CD14-positive monocyte (primary cell): ENCODE measurements around the gene GPER1. TPM values are rescaled to one million over a fixed set of nuclear protein-coding genes. Genes with fewer than 3 reads are reported as not detected.

Source experiments
- DNase-seq, 3 donors: peaks; one replicate each; pipeline ENCODE4 v3.0.0-alpha.2; 2011 to 2022
- H2AFZ ChIP-seq: 2 replicates; pipeline ENCODE4 v1.6.0; 2012; ENCODE audit warnings: mild to moderate bottlenecking, low read depth, low read length, inconsistent platforms; ENCODE audit not compliant: insufficient read depth, poor library complexity, severe bottlenecking
- H3K27ac ChIP-seq, 2 donors: 1 replicate in 1 of 2; 2 replicates in 1 of 2; pipeline ENCODE4 v1.5.1; 2012 to 2013; ENCODE audit warnings: low read length in 2 of 2, control low read depth in 1 of 2, inconsistent platforms in 1 of 2, low read depth in 1 of 2, mild to moderate bottlenecking in 1 of 2
- H3K27me3 ChIP-seq, 2 donors: one replicate each; pipeline versions ENCODE4 v1.6.0 to v1.6.1; 2011 to 2013; ENCODE audit warnings: low read length in 2 of 2; ENCODE audit not compliant: control insufficient read depth in 2 of 2, insufficient read depth in 2 of 2
- H3K36me3 ChIP-seq, 2 donors: replicated peaks in 1 of 2; 1 replicate in 1 of 2; 2 replicates in 1 of 2; pipeline versions ENCODE4 v1.5.1 to v1.6.1; 2012 to 2013; ENCODE audit warnings: low read length in 2 of 2, control low read depth in 1 of 2, inconsistent platforms in 1 of 2, mild to moderate bottlenecking in 1 of 2; ENCODE audit not compliant: insufficient read depth in 2 of 2, control insufficient read depth in 1 of 2
- H3K4me1 ChIP-seq, 2 donors: 1 replicate in 1 of 2; 2 replicates in 1 of 2; pipeline versions ENCODE4 v1.5.1 to v1.6.1; 2012 to 2013; ENCODE audit warnings: low read length in 2 of 2, control low read depth in 1 of 2, inconsistent platforms in 1 of 2, mild to moderate bottlenecking in 1 of 2, moderate library complexity in 1 of 2; ENCODE audit not compliant: insufficient read depth in 2 of 2, control insufficient read depth in 1 of 2
- H3K4me2 ChIP-seq: replicated peaks from 2 replicates; pipeline ENCODE3; 2012; ENCODE audit warnings: low read length, moderate library complexity, mild to moderate bottlenecking; ENCODE audit not compliant: poor library complexity, severe bottlenecking; ENCODE audit errors: extremely low read depth
- H3K4me3 ChIP-seq, 3 experiments: fragments of 200-600 bp in 1 of 3; sonication (generic) in 1 of 3; replicated peaks in 1 of 3; 1 replicate in 2 of 3; 2 replicates in 1 of 3; pipeline ENCODE4 v1.5.1; 2011 to 2013; ENCODE audit warnings: low read length in 3 of 3, mild to moderate bottlenecking in 3 of 3, control low read depth in 2 of 3, low read depth in 2 of 3, inconsistent platforms in 1 of 3, moderate library complexity in 1 of 3
- H3K79me2 ChIP-seq: 2 replicates; pipeline ENCODE4 v1.6.0; 2012; ENCODE audit warnings: mild to moderate bottlenecking, control low read depth, inconsistent platforms, low read length, moderate library complexity; ENCODE audit not compliant: insufficient read depth
- H3K9ac ChIP-seq: 2 replicates; pipeline ENCODE4 v1.6.0; 2017; ENCODE audit warnings: low read length, mild to moderate bottlenecking; ENCODE audit not compliant: insufficient read depth, poor library complexity, severe bottlenecking
- H3K9me3 ChIP-seq, 2 donors: replicated peaks in 1 of 2; 1 replicate in 1 of 2; 2 replicates in 1 of 2; pipeline versions ENCODE4 v1.5.1 to v1.6.1; 2012 to 2013; ENCODE audit warnings: low read length in 2 of 2, control low read depth in 1 of 2; ENCODE audit not compliant: control insufficient read depth in 1 of 2, insufficient read depth in 1 of 2
- H4K20me1 ChIP-seq: 2 replicates; pipeline ENCODE4 v1.6.0; 2012; ENCODE audit warnings: mild to moderate bottlenecking, low read length, control low read depth, moderate library complexity; ENCODE audit not compliant: insufficient read depth
- H3K27ac Mint-ChIP-seq, 7 donors: one replicate each; pipeline ENCODE4 v1.8.0; 2020; ENCODE audit warnings: mild to moderate bottlenecking in 7 of 7, mixed read lengths in 7 of 7, moderate library complexity in 6 of 7, inconsistent platforms in 2 of 7
- H3K27me3 Mint-ChIP-seq, 3 donors: one replicate each; pipeline ENCODE4 v1.8.0; 2021 to 2022; ENCODE audit warnings: low read depth in 3 of 3, mild to moderate bottlenecking in 3 of 3, mixed read lengths in 3 of 3, moderate library complexity in 3 of 3, inconsistent platforms in 1 of 3
- H3K36me3 Mint-ChIP-seq, 2 donors: one replicate each; pipeline ENCODE4 v1.8.0; 2020; ENCODE audit warnings: mixed read lengths in 2 of 2, inconsistent platforms in 1 of 2, mild to moderate bottlenecking in 1 of 2
- H3K4me1 Mint-ChIP-seq: one replicate; pipeline ENCODE4 v1.8.0; 2020; ENCODE audit warnings: mild to moderate bottlenecking, mixed read lengths
- H3K4me3 Mint-ChIP-seq, 2 donors: one replicate each; pipeline ENCODE4 v1.8.0; 2020; ENCODE audit warnings: mild to moderate bottlenecking in 2 of 2, mixed read lengths in 2 of 2, moderate library complexity in 1 of 2
- H3K9me3 Mint-ChIP-seq, 7 donors: one replicate each; pipeline ENCODE4 v1.8.0; 2020 to 2022; ENCODE audit warnings: mixed read lengths in 7 of 7, mild to moderate bottlenecking in 6 of 7, moderate library complexity in 6 of 7, inconsistent platforms in 2 of 7
- CTCF ChIP-seq: fragments of 200-600 bp; IDR thresholded peaks from one replicate; pipeline ENCODE4 v1.8.0; 2022; ENCODE audit warnings: antibody characterized with exemption, mild to moderate bottlenecking
- WGBS: methylation state at CpG from one replicate; pipeline ENCODE4 v1.1.5; 2013; ENCODE audit warnings: missing lambda C conversion rate; ENCODE audit not compliant: insufficient coverage; 5-methylcytosine and 5-hydroxymethylcytosine counted together
- intact Hi-C, 2 donors: fragments of 100-400 bp; cut with micrococcal nuclease; formaldehyde crosslinking; loops; one replicate each; pipeline versions ENCODE4 v1.15.0 to v1.15.1; 2023
- polyA plus RNA-seq, 3 donors: library from polyadenylated mRNA; depleted of rRNA in 1 of 3; unstranded in 2 of 3; stranded (reverse) in 1 of 3; fragments of 300-500 nt in 2 of 3; fragments of >200 nt in 1 of 3; fragmentation: Illumina TruSeq in 2 of 3; gene quantifications; 1 replicate in 2 of 3; 2 replicates in 1 of 3; pipeline ENCODE4 v1.2.3, GENCODE V29; 2012 to 2021

Gene GPER1
- polyA plus RNA-seq, 3 donors = 0.35 to 10.0 (median 4.1) TPM

- DNase-seq = no peak
- intact Hi-C loops = no loop called here
- H3K4me2 ChIP-seq = no peak overlapping the region
- 93% methylated on average over 6 of the region's 12 CpGs for WGBS
- no peak overlapping the region for H2AFZ ChIP-seq
- no peaks in the 10 kb centered on the region for H3K9me3 ChIP-seq
- no peaks in the 10 kb centered on the region for H3K4me1 ChIP-seq
- H3K4me3 Mint-ChIP-seq = no peak overlapping the region
- no peaks in the 10 kb centered on the region for H3K4me1 Mint-ChIP-seq
- H3K36me3 ChIP-seq = no peaks in the 10 kb centered on the region
- no peaks in the 10 kb centered on the region for H4K20me1 ChIP-seq
- H3K27me3 Mint-ChIP-seq = peaks cover 2 to 5% (median 2%) of the 10 kb centered on the region in 3 donors
- H3K27ac ChIP-seq = no peak overlapping the region
- H3K36me3 Mint-ChIP-seq = no peaks in the 10 kb centered on the region
- no peak for TF ChIP-seq CTCF
- no peak overlapping the region for H3K9ac ChIP-seq
- no peak overlapping the region for H3K4me3 ChIP-seq
- H3K9me3 Mint-ChIP-seq = peaks cover 0 to 2% (median 0%) of the 10 kb centered on the region in 7 donors
- no peak overlapping the region for H3K27ac Mint-ChIP-seq
- no peaks in the 10 kb centered on the region for H3K79me2 ChIP-seq
- H3K27me3 ChIP-seq = no peaks in the 10 kb centered on the region
Observed at GRCh38 chr7:1079546-1079945, 8.4 kb upstream of the GPER1 start.

GRCh38 chr7:1080252-1080920 lies 7.5 kb upstream of the GPER1 start:
- intact Hi-C loops = no loop called here
- Histone ChIP-seq H3K79me2 (no peaks in the 10 kb centered on the region), H3K9ac (no peak overlapping the region), H3K27me3 (no peaks in the 10 kb centered on the region), H3K27ac (no peak overlapping the region), H2AFZ (no peak overlapping the region), H3K36me3 (no peaks in the 10 kb centered on the region), H3K9me3 (no peaks in the 10 kb centered on the region), H3K4me2 (no peak overlapping the region), H3K4me1 (no peaks in the 10 kb centered on the region), H4K20me1 (no peaks in the 10 kb centered on the region), H3K4me3 (no peak overlapping the region)
- WGBS = 95% methylated on average over 36 of the region's 38 CpGs
- DNase-seq = no peak
- Mint-ChIP-seq H3K27me3 (peaks cover 3 to 4% (median 4%) of the 10 kb centered on the region in 3 donors), H3K27ac (no peak overlapping the region), H3K4me1 (no peaks in the 10 kb centered on the region), H3K9me3 (peaks cover 0 to 2% (median 0%) of the 10 kb centered on the region in 7 donors), H3K36me3 (no peaks in the 10 kb centered on the region), H3K4me3 (no peak overlapping the region)
- no peak for TF ChIP-seq CTCF
